Sigmoid colon (tissue), 3 donors: ENCODE measurements around the gene SCART1.

ENCODE experiments used
- CTCF ChIP-seq, 4 experiments: fragments of 450-650 bp in 3 of 4; fragments of 200-600 bp in 1 of 4; IDR thresholded peaks; one replicate each; pipeline ENCODE4 v1.5.1; 2016 to 2019; ENCODE audit warnings: antibody characterized with exemption in 4 of 4, mild to moderate bottlenecking in 3 of 4, moderate library complexity in 2 of 4
- POLR2A ChIP-seq, 2 donors: fragments of 450-650 bp; IDR thresholded peaks; one replicate each; pipeline ENCODE4 v1.6.1; 2016; ENCODE audit warnings: antibody characterized with exemption in 2 of 2, mild to moderate bottlenecking in 2 of 2, moderate library complexity in 2 of 2

- TF ChIP-seq CTCF (IDR thresholded peaks at IDR 0.05) (no peak), POLR2A (IDR thresholded peaks at IDR 0.05) (no peak)
Observed at GRCh38 chr10:133465950-133466474, 12.3 kb downstream of the SCART1 start.
